Mucosa of gallbladder (tissue), 1 donor: Measurements from ENCODE around the gene TWNK. TPM values are rescaled to one million over a fixed set of nuclear protein-coding genes. Genes with fewer than 3 reads are reported as not detected.

Source experiments
- total RNA-seq: library from RNA; stranded (reverse); gene quantifications from one replicate; pipeline ENCODE4 v1.2.1, GENCODE V29; 2021
- donor health status: DM: no; HTN: no; CAD: no.

The TWNK gene
- total RNA-seq, 1 donor from 2014 or later, result 5.7 TPM

Other genes with a start within 250 kb of the TWNK start
- gene PAX2, start 242.0 kb upstream of the TWNK start, total RNA-seq, result not detected
- 26.1 TPM for gene SLF2, start 74.6 kb upstream of the TWNK start, total RNA-seq
- 55.1 TPM for gene SEMA4G, start 18.0 kb upstream of the TWNK start, total RNA-seq
- gene MRPL43, start within 50 bp of the TWNK start, total RNA-seq, result 104 TPM
- 84.9 TPM for gene LZTS2, start 12.3 kb downstream of the TWNK start, total RNA-seq
- gene PDZD7, start 43.6 kb downstream of the TWNK start, total RNA-seq, result 5.3 TPM
- 75.9 TPM for gene SFXN3, start 43.7 kb downstream of the TWNK start, total RNA-seq
- 3.8 TPM for gene KAZALD1, start 74.4 kb downstream of the TWNK start, total RNA-seq
- gene TLX1, start 143.8 kb downstream of the TWNK start, total RNA-seq, result not detected
- gene LBX1, start 241.9 kb downstream of the TWNK start, total RNA-seq, result not detected